GM12872 (cell line): ENCODE results near the gene GARNL3.

Source experiments
- CTCF ChIP-seq: IDR thresholded peaks from 3 replicates; pipeline ENCODE4 v1.5.1; 2011; ENCODE audit warnings: low read depth, mild to moderate bottlenecking, low read length, moderate library complexity; ENCODE audit not compliant: insufficient read depth

GARNL3 gene

DNA sequence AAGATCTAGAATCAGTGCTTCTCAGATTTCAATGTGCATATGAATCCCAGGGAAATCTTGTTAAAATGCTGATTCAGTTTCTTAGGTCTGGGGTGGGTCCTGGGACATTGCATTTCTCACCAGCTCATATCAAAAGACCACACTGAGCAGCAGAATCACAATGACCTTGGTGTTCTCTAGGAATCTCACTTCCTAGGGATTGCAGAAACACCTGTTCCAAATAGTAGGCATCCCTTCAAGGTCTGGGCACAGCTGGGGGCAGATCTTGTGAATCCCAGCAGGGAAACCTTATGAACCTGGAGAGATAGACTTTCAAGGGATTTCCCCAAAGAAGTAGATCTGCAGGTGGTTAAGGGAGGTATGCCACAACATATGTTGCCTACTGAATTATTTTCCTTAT, 8.9 kb upstream of the GARNL3 start:
- no peak for TF ChIP-seq CTCF

DNA sequence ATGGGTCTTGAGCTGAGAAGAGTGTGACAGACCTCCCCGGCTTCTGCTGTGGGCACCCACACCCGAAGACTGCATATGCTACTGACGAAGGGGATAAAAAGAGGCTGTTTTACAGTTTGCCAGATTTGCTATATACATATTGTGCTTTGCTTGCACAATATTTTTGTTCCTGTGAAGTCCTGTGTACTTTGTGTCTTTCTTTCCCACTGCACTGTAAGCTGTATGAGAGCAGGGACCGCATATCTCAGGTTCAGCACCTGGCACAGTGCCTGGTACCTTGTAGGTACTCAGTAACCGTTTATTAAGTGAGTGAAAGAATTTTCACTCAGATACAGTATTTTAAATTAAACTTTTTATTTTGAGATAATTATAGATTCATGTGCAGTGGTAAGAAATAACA, 8.2 kb upstream of the GARNL3 start:
- TF ChIP-seq CTCF = no peak

DNA sequence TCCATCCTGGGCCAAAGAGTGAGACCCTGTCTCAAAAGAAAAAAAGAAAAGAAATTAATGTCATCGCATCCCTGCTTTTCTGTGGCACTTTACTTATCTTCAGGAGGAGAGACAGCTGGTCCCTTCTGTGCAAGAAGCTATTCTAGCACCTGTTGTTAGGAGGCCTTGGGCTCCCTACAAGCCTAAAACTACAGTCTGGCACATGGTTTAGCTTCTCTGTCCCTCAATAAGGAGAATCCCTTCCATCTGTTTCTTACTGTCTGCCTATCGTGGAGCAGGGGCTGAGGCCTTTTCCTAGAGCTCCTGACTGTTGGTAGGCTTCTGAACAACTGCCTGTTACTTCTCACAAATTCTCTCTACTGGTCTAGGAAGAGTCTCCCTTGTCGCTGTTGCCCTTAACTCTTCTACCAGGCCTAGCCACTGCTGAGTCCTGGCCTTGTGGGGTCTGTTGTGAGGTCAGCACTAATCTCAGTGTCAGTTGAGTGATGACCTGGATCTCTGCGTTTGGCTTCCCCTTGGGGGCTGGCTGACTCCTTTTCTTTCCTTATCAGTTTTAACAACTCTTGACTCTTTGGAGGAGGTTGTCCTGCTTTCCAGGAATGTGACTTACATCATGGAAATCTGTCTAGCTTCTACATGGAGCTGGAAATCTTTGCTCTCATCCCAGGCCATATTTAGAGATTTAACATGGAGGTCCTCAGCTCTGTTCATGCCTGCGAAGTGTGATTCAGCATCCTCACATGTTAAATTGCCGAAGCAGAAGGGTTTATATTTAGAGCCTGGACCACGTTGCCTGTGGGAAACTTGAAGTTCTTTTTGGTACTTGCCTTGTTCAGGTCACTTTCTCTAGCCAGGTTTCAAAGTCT, 5.7 kb upstream of the GARNL3 start:
- TF ChIP-seq CTCF = no peak

- TF ChIP-seq CTCF = no peak
Observed at GRCh38 chr9:127262602-127263001, 2.0 kb upstream of the GARNL3 start.

GRCh38 chr9:127263237-127263636, 1.3 kb upstream of the GARNL3 start:
- TF ChIP-seq CTCF = no peak

- TF ChIP-seq CTCF = no peak
Observed at GRCh38 chr9:127263664-127264063, 910 bp upstream of the GARNL3 start.

DNA sequence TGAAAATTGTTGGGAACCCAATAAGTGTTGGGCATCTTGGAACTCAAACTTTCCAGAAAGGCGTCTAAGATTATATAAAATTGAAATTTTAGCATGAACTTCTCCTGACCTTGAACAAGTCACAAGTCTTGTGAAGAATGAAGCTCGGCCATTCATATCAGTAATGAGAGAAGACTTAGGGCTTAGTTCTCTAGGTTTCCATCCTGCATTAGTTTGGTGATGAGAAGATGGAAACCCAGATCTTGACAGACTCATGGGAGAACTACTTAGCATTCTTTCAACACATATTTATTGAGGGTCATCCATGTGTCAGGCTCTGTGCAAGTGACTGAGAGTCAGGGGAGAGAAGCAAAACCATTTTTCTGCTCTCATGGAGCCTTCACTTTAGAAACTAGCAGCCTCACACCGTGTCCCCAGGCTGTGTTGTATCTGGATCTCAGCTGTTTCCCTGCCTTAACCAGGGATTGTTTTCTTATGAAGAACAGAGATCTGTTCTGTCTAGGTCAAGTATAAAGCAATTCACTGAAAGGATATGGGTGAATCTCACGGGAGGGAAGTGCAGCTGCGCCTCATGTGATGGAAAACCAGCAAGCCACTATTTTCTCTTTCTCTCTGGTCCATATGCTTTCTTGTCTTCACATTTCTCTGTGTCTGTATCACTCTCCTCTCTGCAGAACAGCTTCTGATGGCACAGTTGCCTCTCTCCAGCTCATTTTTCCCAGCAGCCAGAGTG, 3.4 kb downstream of the GARNL3 start:
- TF ChIP-seq CTCF = no peak
